Activated CD8-positive, alpha-beta memory T cell treated with anti-CD3 and anti-CD28 coated beads for 4 hours (primary cell): ENCODE data around the gene IGSF21.

Source experiments
- DNase-seq, 2 donors: peaks; one replicate each; pipeline ENCODE4 v3.0.0-alpha.2; 2020; ENCODE audit warnings: low read depth in 2 of 2

Gene IGSF21

DNA sequence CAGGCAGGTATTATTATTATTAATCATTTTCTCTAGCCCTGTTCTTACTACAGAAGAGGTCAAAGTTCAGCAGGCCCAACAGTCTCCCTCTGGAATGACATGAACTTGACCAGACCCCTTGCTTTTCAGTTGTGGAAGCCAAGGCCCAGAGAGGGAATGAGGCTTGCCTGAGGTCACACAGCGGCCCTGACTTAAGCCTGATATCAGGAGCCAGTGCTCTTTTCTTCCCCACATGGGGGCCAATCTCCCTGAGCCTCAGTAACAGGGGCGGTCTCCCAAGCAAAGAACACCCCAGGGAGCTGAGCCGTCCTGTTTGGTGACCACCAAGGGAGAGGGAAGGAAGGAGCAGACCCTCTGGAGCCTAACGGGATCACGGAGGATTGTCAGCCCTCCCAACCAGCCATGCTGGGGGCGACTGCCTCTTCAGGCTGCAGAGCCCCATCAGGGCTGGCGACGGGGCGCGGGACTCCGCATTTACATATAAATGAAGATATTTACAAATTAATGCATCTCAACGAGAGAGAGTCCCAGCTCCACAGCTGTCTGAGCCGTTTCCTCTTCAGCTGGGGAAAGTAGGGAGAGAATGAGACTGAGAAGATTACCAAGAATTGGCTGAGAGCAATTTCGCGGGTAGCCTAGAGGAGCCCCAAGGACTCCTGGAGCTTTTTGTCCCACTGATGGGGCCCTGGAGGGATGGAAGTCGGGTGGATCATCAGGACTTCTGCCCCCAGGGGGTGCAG is 187.0 kb downstream of the IGSF21 start:
- no peak for DNase-seq

DNA sequence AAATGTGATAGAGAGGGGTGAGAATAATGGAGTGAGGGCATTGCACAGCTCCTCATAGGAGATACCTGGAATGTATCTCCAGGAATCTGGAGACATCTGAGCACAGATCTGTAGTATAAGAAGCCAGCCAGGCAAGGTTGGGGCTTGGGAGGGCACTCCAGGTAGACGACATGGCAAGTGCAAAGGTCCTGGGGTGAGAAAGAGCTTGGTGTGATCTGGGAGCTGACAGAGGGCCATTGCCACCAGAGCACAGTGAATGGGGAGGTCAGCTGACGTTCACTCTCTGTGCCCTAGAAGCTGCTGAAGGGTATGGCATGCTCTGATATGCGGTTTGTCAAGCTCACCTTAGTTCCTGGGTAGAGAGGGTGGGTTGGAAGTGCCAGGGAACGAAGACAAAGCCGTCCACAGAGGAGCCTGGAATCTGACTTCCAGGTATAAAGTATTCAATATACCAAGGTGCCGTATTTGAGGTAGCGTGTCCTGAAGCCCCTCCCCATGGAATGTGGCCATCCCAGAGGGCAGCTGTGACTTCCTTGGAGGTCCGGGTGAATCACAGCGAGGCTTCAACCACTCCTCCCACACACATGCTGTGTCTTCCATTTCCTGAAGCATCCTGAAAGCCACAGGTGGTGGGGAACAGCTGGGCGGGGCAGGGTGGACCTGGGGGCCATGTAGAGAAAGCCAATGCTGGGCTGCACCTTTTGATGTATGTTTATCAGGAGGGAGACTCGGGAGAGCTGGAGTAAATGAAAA is 190.5 kb downstream of the IGSF21 start:
- DNase-seq = no peak

DNA sequence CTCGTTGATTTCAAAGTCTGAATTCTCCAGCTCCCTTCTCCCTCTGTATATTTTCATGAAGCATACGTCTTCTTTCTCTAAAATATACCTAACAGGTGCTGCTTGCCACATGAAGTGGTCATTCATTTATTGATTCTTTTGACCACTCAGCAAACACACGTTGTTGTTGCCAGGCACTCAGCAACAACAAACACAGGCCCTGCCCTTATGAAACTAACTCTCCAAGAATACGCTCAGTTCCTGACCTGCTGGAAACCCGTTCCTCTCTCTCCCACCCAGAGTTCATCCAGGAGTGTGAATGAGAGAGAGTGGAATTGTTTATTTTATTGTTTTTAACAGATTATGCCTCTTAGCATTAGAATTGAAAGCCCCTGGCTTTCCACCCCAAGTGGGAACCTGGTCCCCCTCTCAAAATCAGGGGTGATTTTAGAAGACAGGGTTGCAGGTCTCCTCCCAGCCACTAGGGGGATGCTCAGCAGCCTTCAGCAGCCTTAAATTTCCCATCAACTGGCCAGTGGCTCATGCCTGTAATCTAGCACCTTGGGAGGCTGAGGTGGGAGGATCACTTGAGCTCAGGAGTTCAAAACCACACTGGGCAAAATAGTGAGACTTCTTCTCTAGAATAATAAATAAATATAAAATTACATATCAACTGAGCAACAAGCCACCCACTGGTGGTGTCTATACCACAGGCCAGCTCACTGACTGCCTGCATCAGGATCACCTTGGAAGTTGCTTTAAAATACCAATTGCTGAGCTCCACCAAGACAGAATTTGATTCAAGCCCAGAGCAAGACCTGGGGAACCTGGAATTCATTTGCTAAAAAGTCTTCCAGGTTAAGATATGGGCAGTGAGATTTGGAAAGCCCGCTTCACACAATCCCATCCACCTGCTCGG is 192.1 kb downstream of the IGSF21 start:
- no peak for DNase-seq

DNA sequence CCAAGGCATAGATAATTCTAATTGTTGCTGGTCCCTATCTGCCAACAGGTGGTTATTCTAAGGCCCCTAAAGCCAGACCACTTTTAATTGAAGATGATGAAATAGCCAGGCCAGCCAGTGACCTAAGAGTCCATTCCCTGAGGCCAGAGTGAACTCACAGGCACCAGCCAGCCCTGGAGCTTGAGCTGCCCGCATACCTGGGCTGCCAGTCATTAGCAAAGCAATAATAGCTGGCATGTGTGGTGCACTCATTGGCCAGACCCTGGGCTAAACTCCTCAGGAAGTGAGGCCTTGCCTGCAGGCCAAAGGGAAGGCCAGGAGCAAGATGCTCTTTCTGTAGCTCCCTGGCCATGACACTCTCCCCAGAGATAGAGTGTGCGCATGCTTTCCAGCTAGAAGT is 192.8 kb downstream of the IGSF21 start:
- DNase-seq = no peak

DNA sequence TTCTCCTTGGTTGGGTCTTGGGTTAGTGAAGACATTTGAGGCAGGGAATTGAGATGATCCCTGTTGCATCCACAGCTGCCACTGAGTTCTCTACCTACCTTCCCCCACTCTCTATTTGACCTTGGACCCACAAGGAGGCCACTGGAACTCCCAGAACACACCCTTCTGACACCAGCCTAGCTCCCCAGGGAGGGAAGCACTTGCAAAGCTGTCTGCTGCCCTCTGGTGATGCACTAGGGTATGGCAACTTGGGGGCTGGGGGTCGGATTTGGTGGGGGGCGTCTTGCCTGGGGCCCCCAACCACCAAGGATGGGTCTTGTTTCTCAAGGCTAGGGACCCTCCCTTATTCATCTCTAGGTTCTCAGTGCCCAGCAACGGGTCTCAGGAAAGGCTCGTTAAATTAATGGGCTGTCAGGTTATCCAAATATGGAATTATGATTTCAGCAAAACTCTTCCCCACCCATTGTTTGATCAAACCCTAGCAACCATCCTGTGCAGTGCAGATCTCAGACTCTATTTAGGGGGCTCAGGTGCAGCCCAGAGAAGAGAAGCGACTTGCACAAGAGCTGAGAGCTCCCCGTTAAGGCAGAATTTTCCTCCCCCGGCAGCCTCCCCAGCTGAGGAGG is 195.3 kb downstream of the IGSF21 start:
- DNase-seq = no peak

- no peak for DNase-seq
These were observed 196.7 kb downstream of the IGSF21 start for GRCh38 chr1:18304151-18304869.

- no peak for DNase-seq
These were observed 197.7 kb downstream of the IGSF21 start for GRCh38 chr1:18305182-18305795.

DNA sequence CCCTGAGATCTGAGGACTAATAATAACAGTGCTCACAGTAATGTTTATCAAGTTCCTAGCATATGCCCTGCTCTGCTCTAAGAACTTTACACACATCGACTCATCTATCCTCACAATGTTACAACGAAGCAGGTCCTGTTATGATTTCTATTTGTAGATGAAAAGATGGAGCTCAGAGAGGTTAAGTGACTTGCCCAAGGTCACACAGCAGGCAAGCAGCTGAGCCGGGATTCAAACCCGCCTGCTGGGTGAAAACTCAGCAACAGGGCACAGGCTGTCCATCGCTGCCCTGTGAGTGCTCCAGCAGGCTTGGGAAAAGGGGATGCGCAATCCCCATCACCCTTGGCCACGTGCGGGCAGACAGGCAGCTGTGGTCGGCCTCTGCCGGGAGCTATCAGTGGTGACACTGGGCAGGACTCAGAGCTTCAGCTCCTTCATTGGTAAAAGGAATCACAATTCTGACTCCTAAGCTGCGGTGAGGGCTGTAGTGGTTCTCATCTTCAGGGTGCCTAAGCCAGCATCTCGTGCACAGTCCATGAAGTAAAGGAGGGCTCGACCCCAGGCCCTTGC is 199.8 kb downstream of the IGSF21 start:
- DNase-seq = no peak

DNA sequence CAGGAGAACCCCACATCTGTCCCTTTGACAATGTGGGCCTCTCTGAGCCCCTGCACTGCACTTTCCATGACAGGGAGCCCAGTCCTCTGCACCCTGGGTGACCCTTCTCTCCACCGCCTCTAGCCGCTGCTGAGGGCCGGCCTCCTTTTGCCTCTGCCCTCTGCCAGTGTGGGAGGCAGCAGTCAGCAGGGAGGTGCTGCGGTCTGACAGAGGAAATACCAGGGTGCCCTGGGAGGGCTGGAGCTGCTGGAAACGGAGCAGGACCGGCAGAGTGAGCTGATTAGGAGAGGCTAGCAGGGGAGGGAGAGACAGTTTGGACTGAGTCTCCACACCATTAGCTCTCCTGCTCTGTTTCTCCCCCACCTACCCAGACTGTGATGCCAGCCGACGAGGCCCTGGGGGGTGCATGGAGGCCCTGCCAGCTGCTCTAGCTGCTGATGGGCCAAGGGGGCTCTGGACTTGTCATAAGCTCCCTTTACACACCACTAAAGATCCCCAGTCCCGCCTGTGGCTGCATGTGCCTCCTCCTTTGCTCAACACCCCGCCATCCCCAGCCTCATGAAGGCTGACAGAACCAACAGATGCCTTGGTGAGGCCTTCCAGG is 202.1 kb downstream of the IGSF21 start:
- no peak for DNase-seq

- no peak for DNase-seq
These were observed 205.4 kb downstream of the IGSF21 start for GRCh38 chr1:18312961-18313360.

- DNase-seq = no peak
These were observed 205.9 kb downstream of the IGSF21 start for GRCh38 chr1:18313523-18313922.

DNA sequence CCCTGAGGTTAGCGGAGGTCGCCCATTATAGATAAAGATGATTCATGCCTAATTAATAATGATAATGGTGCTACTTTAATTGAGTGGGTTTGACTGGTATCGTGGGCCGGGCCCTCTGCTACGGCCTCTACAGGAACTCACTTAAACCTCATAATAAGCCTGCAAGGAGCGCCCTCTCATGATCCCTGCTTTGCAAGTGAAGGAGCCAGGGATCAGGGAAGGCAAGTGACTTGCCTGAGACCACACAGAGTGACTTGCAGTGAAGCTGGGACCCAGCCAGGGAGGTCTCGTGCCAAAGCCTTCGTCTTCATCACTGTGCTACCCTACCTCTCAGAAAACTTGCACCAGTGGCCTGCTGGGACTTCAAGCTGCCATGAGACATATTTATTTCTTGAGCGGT is 206.8 kb downstream of the IGSF21 start:
- no peak for DNase-seq

DNA sequence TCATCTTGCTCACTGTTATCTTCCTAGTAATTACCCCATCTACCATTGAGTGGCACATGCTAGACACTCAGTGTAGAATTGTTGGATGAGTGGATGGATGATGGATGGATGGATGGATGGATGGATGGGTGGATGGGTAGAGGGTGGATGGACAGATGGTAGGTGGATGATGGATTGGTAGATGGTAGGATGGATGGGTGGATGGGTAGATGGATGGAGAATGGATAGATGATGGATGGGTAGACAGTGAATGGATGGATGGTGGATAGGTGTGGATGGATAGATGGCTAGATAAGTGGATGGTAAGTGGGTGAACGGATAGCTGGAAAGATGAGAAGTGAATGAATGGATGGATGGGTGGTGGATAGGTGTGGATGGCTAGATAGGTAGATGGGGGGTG is 207.9 kb downstream of the IGSF21 start:
- DNase-seq = no peak

GRCh38 chr1:18316764-18317163 is 209.2 kb downstream of the IGSF21 start:
- DNase-seq = no peak

GRCh38 chr1:18319099-18319498 is 211.5 kb downstream of the IGSF21 start:
- no peak for DNase-seq

GRCh38 chr1:18320051-18320450 is 212.5 kb downstream of the IGSF21 start:
- no peak for DNase-seq

DNA sequence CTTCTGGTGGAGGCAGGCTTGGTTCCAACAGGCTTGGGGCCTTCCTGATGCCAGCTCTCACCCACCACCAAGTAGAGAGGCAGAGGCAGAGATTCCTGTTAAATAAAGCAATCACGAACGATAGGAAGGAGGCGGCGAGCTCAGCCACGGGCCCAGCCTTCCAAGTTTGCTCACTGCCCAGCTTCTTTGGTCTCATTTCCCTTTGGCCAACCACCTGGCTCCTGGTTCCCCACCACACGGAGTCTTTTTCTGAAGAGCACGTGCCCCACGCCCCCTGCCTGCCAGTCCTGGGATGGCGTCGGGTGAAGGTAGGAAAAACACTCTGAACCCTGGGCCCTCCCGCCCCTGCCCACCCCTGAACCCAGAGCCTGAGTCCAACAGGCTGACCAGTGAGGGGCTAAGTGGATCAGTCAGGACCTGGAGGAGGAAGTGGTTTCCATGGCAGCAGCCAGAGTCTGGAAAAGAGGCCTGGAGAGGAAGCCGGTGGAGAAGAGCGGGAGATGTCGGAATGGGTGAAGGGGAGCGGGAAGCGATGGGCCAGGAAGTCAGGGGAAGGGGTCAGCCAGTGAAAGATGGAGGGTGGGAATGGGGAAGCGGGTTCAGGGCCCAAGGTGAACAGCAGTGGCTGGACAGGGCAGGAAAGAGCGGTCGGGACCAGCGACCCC is 214.9 kb downstream of the IGSF21 start:
- DNase-seq = no peak

- no peak for DNase-seq
These were observed 215.7 kb downstream of the IGSF21 start for GRCh38 chr1:18323259-18323658.

DNA sequence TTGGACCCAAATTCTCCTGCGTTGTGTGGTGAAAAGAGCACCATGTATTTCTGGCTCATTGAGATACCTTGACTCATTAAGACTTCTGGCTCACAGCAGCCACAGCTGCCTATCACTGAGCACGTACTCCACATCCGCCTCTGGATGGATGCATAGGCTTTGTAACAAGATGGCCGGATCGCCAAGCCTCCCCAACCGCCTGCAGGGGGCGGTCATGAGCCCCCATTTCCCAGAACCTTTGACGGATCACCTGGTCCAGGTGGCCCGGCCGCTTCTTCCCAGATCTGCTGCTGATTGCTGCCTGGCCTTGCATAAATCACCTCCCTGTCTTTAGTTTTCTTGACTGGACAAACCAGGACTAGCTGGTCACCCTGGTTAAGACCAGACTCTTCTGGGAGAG is 216.6 kb downstream of the IGSF21 start:
- DNase-seq = no peak
